AG04449 (cell line): ENCODE results near the gene VSIG8.

Experiments used
- CTCF ChIA-PET: fragments of 350-600 bp; formaldehyde crosslinking; extraction: SDS; loops from one replicate; lab custom pipeline; 2021; ENCODE audit warnings: antibody characterized with exemption; lab: Yijun Ruan, JAX
- POLR2A ChIA-PET: fragments of 400-600, 350-600 bp; formaldehyde crosslinking; extraction: SDS; loops from one replicate; lab custom pipeline; 2020; ENCODE audit warnings: antibody characterized with exemption, inconsistent platforms; lab: Yijun Ruan, JAX
- DNase-seq: peaks from one replicate; pipeline ENCODE4 v3.0.0-alpha.2; 2010; ENCODE audit warnings: low read depth, low spot score
- H3K4me3 ChIP-seq: 2 replicates; pipeline ENCODE4 v1.5.1; 2011; ENCODE audit warnings: low read depth, mild to moderate bottlenecking, control low read depth, low read length
- CTCF ChIP-seq: IDR thresholded peaks from one replicate; pipeline ENCODE4 v1.5.1; 2011; ENCODE audit warnings: mild to moderate bottlenecking, moderate library complexity, low read length, control low read depth, inconsistent platforms; ENCODE audit not compliant: insufficient read depth; ENCODE audit errors: missing control alignments

Gene VSIG8

GRCh38 chr1:159854116-159854692 lies 8.3 kb downstream of the VSIG8 start:
- H3K4me3 ChIP-seq = peak overlapping the region; percentile 63

GRCh38 chr1:159853417-159854115 lies 8.9 kb downstream of the VSIG8 start:
- peak overlapping the region; percentile 63 for H3K4me3 ChIP-seq
- no peak for TF ChIP-seq CTCF
- ChIA-PET POLR2A (interaction anchor here (0.9 to 1.2 kb wide), 4 partner anchors 19 to 36 kb away, joined by 3 to 6 read pairs (median 3); no protein-coding TSS in a partner anchor), CTCF (interaction anchor here (0.7 to 5.5 kb wide), 9 partner anchors 13 to 154 kb away, joined by 3 to 57 read pairs (median 9); no protein-coding TSS in a partner anchor)
- DNase-seq = no peak

More at GRCh38 chr1:159854116-159854692, 8.3 kb downstream of the VSIG8 start:
- TF ChIP-seq CTCF = no peak
- DNase-seq = no peak
- POLR2A ChIA-PET = interaction anchor here (0.9 to 1.2 kb wide), 3 partner anchors 18 to 36 kb away, joined by 3 to 6 read pairs (median 3); no protein-coding TSS in a partner anchor
- CTCF ChIA-PET = interaction anchor here (0.7 to 5.5 kb wide), 8 partner anchors 13 to 153 kb away, joined by 3 to 57 read pairs (median 7); no protein-coding TSS in a partner anchor

- CTCF ChIA-PET = interaction anchor here (0.6 to 5.5 kb wide), 8 partner anchors 11 to 156 kb away, joined by 3 to 57 read pairs (median 6); partner anchors contain the start of gene SLAMF8
- no peak overlapping the region for H3K4me3 ChIP-seq
- TF ChIP-seq CTCF = no peak
- no peak for DNase-seq
- POLR2A ChIA-PET = no interaction called here
Observed at GRCh38 chr1:159851407-159851806, 11.1 kb downstream of the VSIG8 start.

- POLR2A ChIA-PET = no interaction called here
- DNase-seq = no peak
- CTCF ChIA-PET = interaction anchor here (1.0 to 5.5 kb wide), 5 partner anchors 9 to 51 kb away, joined by 4 to 57 read pairs (median 5); no protein-coding TSS in a partner anchor
- no peak for TF ChIP-seq CTCF
- peak overlapping the region; percentile 6; the same call in 1 of the 2 replicates for H3K4me3 ChIP-seq
Observed at GRCh38 chr1:159849626-159850366, 12.7 kb downstream of the VSIG8 start.

- ChIA-PET POLR2A (no interaction called here), CTCF (interaction anchor here (1.3 to 1.5 kb wide), 3 partner anchors 26 to 49 kb away, joined by 4 to 5 read pairs (median 4); no protein-coding TSS in a partner anchor)
- H3K4me3 ChIP-seq = no peak overlapping the region
- DNase-seq = no peak
- TF ChIP-seq CTCF = no peak
Observed at GRCh38 chr1:159848326-159848725, 14.1 kb downstream of the VSIG8 start.
